ENCODE data around the gene MMP24OS. TPM values are rescaled to one million over a fixed set of nuclear protein-coding genes. Genes with fewer than 3 reads are reported as not detected.

Gene MMP24OS
- total and polyA plus RNA-seq, 2 donors (not counting 3 experiments of a cell fraction or from before 2014, with no cell fraction given): 35.1 to 55.6 TPM

DNA sequence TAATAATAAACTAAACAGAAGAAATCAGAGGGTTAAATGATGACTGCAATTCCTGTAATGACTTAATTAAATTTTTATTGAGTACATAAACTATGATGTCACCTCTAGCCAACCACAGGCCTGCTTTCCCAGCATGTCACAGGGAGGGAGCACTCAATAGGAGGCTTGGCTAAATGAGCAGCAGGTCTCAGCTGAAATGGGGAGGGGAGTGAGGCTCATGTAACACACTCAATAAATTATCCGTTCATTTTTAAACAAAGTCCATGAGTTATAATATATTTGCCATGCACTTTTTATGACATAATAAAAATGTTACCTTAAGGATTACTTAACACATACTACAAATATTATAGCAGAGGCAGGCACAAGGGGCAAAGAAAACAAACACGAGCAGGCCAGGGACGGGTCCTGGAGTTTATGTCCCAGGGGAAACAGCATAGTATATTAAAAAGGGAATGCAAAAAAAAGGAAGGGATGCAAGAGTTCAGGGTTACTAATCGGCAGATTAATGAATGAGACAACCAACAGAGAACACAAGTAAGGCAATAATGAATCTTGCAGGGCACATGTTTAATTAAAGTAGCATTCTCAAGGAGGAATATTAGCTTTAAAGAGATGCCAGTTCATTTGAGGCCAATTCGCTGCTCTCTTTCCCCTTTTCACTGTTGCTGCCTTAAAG, 41.4 kb upstream of the MMP24OS start:
- Histone ChIP-seq H3K79me2 (ENCODE audit: control insufficient read depth, insufficient read depth, low read length) (no peaks in the 10 kb centered on the region), H3K4me1 (ENCODE audit: control insufficient read depth, extremely low read depth, insufficient read depth, low read length) (peaks cover 43% of the 10 kb centered on the region), H3K9ac (replicated peaks; ENCODE audit: extremely low read depth, insufficient read depth, low read length) (no peak overlapping the region), H3K36me3 (ENCODE audit: control insufficient read depth in 2 of 2, extremely low read depth in 1 of 2, insufficient read depth in 2 of 2, low read length in 2 of 2) (peaks cover 0 to under 1% of the 10 kb centered on the region in 2 experiments), H3K27ac (ENCODE audit: insufficient read depth, low read depth, low read length) (peak overlapping the region; percentile 74), H3K9me3 (replicated peaks; ENCODE audit: control insufficient read depth, insufficient read depth, low read length) (no peaks in the 10 kb centered on the region), H3K4me2 (ENCODE audit: insufficient read depth, low read length) (peak overlapping the region; percentile 19), H3K27me3 (ENCODE audit: control insufficient read depth in 2 of 2, insufficient read depth in 2 of 2, low read length in 2 of 2) (no peaks in the 10 kb centered on the region), H3K4me3 (replicated peaks in 1 of 3; ENCODE audit: insufficient read depth in 1 of 3, low read depth in 1 of 3, low read length in 3 of 3) (no peak overlapping the region), H3K9me1 (replicated peaks; ENCODE audit: control insufficient read depth, extremely low read depth, insufficient read depth, low read length) (no peaks in the 10 kb centered on the region), H4K20me1 (replicated peaks; ENCODE audit: control insufficient read depth, extremely low read depth, insufficient read depth, low read length) (no peaks in the 10 kb centered on the region), H2AFZ (ENCODE audit: low read depth, low read length) (no peak overlapping the region)
- ChIA-PET CTCF (interaction anchor here (1.5 to 6.7 kb wide), 3 partner anchors 8 to 14 kb away, joined by 6 to 83 read pairs (median 7); no protein-coding TSS in a partner anchor), POLR2A (interaction anchor here (1.6 kb wide), 1 partner anchor 13 kb away, joined by 5 read pairs; no protein-coding TSS in a partner anchor)
- DNase-seq (ENCODE audit: low read depth, low spot score): peak; percentile 48
- intact Hi-C loops (cut with micrococcal nuclease) (no loop called here), dilution Hi-C loops (cut with MboI; ENCODE audit: extremely low pct_ligation_motif_present, low sequenced_read_pairs) (no loop called here)
- no TSS peak for BruUV-seq (replicated peaks)
- peak; percentile 78 for FAIRE-seq
- TF ChIP-seq, protein P1, sequence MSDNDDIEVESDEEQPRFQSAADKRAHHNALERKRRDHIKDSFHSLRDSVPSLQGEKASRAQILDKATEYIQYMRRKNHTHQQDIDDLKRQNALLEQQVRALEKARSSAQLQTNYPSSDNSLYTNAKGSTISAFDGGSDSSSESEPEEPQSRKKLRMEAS (IDR thresholded peaks at IDR 0.05; ENCODE audit: insufficient read depth, insufficient read length): no peak
- TF ChIP-seq POLR2AphosphoS5 (IDR thresholded peaks at IDR 0.05; ENCODE audit: insufficient read depth, low read depth, low read length) (no peak), FOS (IDR thresholded peaks at IDR 0.05; ENCODE audit: borderline replicate concordance, insufficient read depth, low read length) (no peak), GATA2 (IDR thresholded peaks at IDR 0.05; ENCODE audit: insufficient read depth, insufficient read length, low read depth, low read length) (no peak), POLR2A (IDR thresholded peaks at IDR 0.05; ENCODE audit: low read depth, low read length) (no peak), EZH2 (IDR thresholded peaks at IDR 0.05; ENCODE audit: borderline replicate concordance, low read depth, low read length, severe bottlenecking) (no peak), MYC (IDR thresholded peaks at IDR 0.05; ENCODE audit: low read depth, low read length) (no peak), JUN (IDR thresholded peaks at IDR 0.05; ENCODE audit: borderline replicate concordance, insufficient read depth, insufficient read length, low read depth) (no peak)
- TF ChIP-seq, protein P2, sequence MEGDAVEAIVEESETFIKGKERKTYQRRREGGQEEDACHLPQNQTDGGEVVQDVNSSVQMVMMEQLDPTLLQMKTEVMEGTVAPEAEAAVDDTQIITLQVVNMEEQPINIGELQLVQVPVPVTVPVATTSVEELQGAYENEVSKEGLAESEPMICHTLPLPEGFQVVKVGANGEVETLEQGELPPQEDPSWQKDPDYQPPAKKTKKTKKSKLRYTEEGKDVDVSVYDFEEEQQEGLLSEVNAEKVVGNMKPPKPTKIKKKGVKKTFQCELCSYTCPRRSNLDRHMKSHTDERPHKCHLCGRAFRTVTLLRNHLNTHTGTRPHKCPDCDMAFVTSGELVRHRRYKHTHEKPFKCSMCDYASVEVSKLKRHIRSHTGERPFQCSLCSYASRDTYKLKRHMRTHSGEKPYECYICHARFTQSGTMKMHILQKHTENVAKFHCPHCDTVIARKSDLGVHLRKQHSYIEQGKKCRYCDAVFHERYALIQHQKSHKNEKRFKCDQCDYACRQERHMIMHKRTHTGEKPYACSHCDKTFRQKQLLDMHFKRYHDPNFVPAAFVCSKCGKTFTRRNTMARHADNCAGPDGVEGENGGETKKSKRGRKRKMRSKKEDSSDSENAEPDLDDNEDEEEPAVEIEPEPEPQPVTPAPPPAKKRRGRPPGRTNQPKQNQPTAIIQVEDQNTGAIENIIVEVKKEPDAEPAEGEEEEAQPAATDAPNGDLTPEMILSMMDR (IDR thresholded peaks at IDR 0.05; ENCODE audit: extremely low read depth in 1 of 2, insufficient read depth in 1 of 2, low read depth in 1 of 2, low read length in 2 of 2): no peak
